OCI-LY7 (cell line): ENCODE results near the gene FBLN2. TPM values are rescaled to one million over a fixed set of nuclear protein-coding genes. Genes with fewer than 3 reads are reported as not detected.

Experiments used
- BruUV-seq: library from RNA; stranded (reverse); fragments of 400-500 nt; replicated peaks from 2 replicates; lab custom pipeline; 2021; lab: Mats Ljungman, UMichigan
- CTCF ChIA-PET: fragments of 300-600 bp; sonication (Branson Sonifier 250); formaldehyde crosslinking; loops from one replicate; lab custom pipeline; 2022; ENCODE audit warnings: antibody characterized with exemption; ENCODE audit not compliant: unreplicated experiment; lab: Charles Lee
- POLR2A ChIA-PET: fragments of 300-600 bp; sonication (Branson Sonifier 250); formaldehyde crosslinking; loops from one replicate; lab custom pipeline; 2022; ENCODE audit warnings: antibody characterized with exemption; lab: Charles Lee
- DNase-seq: peaks from one replicate; pipeline ENCODE4 v3.0.0-alpha.2; 2015; ENCODE audit warnings: low spot score
- H2AFZ ChIP-seq: fragments of 200-600 bp; sonication (generic), shearing (Covaris generic); 2 replicates; pipeline ENCODE4 v1.6.1; 2014; ENCODE audit warnings: mild to moderate bottlenecking, antibody characterized with exemption, low read length, moderate library complexity
- H3K27ac ChIP-seq: fragments of 200-600 bp; sonication (generic); 2 replicates; pipeline ENCODE4 v1.5.1; 2014; ENCODE audit warnings: mixed run types, low read depth, mild to moderate bottlenecking, moderate library complexity, low read length, inconsistent platforms; ENCODE audit not compliant: poor library complexity, severe bottlenecking
- H3K36me3 ChIP-seq: fragments of 200-600 bp; sonication (generic); 2 replicates; pipeline ENCODE4 v1.6.1; 2014; ENCODE audit warnings: mild to moderate bottlenecking, antibody characterized with exemption, low read length, moderate library complexity, mixed read lengths; ENCODE audit not compliant: insufficient read depth
- H3K4me1 ChIP-seq: fragments of 200-600 bp; sonication (generic); 2 replicates; pipeline ENCODE4 v1.5.1; 2014; ENCODE audit warnings: mild to moderate bottlenecking, low read length; ENCODE audit not compliant: insufficient read depth, poor library complexity, severe bottlenecking
- H3K4me2 ChIP-seq: fragments of 200-600 bp; sonication (generic); 2 replicates; pipeline ENCODE4 v1.6.1; 2014; ENCODE audit warnings: mild to moderate bottlenecking, low read length
- H3K4me3 ChIP-seq: fragments of 200-600 bp; sonication (generic); 2 replicates; pipeline ENCODE4 v1.5.1; 2014; ENCODE audit warnings: mild to moderate bottlenecking, low read depth, low read length; ENCODE audit not compliant: poor library complexity, severe bottlenecking
- H3K79me2 ChIP-seq: fragments of 200-600 bp; sonication (generic); 2 replicates; pipeline ENCODE4 v1.6.1; 2016; ENCODE audit warnings: low read depth, mild to moderate bottlenecking, low read length, moderate library complexity, mixed read lengths; ENCODE audit not compliant: insufficient read depth
- H3K9me2 ChIP-seq: fragments of 200-600 bp; sonication (generic); 2 replicates; pipeline ENCODE4 v1.6.1; 2016; ENCODE audit warnings: mild to moderate bottlenecking, low read length, mixed read lengths; ENCODE audit not compliant: insufficient read depth
- H3K9me3 ChIP-seq: fragments of 200-600 bp; sonication (generic); 2 replicates; pipeline ENCODE4 v1.6.1; 2014; ENCODE audit warnings: mild to moderate bottlenecking, mixed run types, low read length, mixed read lengths
- H4K20me1 ChIP-seq: fragments of 200-600 bp; sonication (generic); 2 replicates; pipeline ENCODE4 v1.6.1; 2014; ENCODE audit warnings: mild to moderate bottlenecking, antibody characterized with exemption, low read length, moderate library complexity, mixed read lengths; ENCODE audit not compliant: insufficient read depth
- CTCF ChIP-seq: fragments of 200-600 bp; sonication (generic); conservative IDR thresholded peaks from 2 replicates; pipeline ENCODE4 v1.5.1; 2014; ENCODE audit warnings: mild to moderate bottlenecking, antibody characterized with exemption, low read length, moderate library complexity, mixed read lengths
- EZH2phosphoT487 ChIP-seq: fragments of 200-600 bp; sonication (generic); IDR thresholded peaks from 2 replicates; pipeline ENCODE4 v1.6.1; 2018; ENCODE audit warnings: low read depth, borderline replicate concordance, mild to moderate bottlenecking, mixed run types, antibody characterized with exemption, low read length, moderate library complexity, mixed read lengths
- intact Hi-C: fragments of 100-400 bp; cut with micrococcal nuclease; formaldehyde crosslinking; loops from one replicate; pipeline ENCODE4 v1.10.0; 2022; ENCODE audit not compliant: unreplicated experiment
- total RNA-seq, 2 experiments: library from RNA; depleted of rRNA in 1 of 2; stranded (reverse); fragments of >200 nt in 1 of 2; shearing (Covaris generic) in 1 of 2; gene quantifications; 2 replicates each; pipeline ENCODE4 v1.2.3, GENCODE V29; 2014 to 2022

Gene FBLN2
- total RNA-seq, 2 experiments from 2014 or later, result not detected

- Histone ChIP-seq H3K4me2 (no peak overlapping the region), H3K79me2 (no peaks in the 10 kb centered on the region), H3K27ac (no peak overlapping the region), H4K20me1 (no peaks in the 10 kb centered on the region), H3K9me3 (no peaks in the 10 kb centered on the region), H3K9me2 (no peaks in the 10 kb centered on the region), H3K4me3 (no peak overlapping the region), H3K36me3 (no peaks in the 10 kb centered on the region), H2AFZ (no peak overlapping the region), H3K4me1 (no peaks in the 10 kb centered on the region)
- CTCF ChIA-PET, result interaction anchor here (2.0 kb wide), 1 partner anchor 150 kb away, joined by 5 read pairs; no protein-coding TSS in a partner anchor
- POLR2A ChIA-PET, result interaction anchor here (0.6 kb wide), 1 partner anchor 452 kb away, joined by 3 read pairs; no protein-coding TSS in a partner anchor
- intact Hi-C loops, result no loop called here
- BruUV-seq, result no TSS peak
- no peak for DNase-seq
- TF ChIP-seq CTCF (no peak), EZH2phosphoT487 (no peak)
Observed at GRCh38 chr3:13645801-13646637, 97.1 kb downstream of the FBLN2 start.

DNA sequence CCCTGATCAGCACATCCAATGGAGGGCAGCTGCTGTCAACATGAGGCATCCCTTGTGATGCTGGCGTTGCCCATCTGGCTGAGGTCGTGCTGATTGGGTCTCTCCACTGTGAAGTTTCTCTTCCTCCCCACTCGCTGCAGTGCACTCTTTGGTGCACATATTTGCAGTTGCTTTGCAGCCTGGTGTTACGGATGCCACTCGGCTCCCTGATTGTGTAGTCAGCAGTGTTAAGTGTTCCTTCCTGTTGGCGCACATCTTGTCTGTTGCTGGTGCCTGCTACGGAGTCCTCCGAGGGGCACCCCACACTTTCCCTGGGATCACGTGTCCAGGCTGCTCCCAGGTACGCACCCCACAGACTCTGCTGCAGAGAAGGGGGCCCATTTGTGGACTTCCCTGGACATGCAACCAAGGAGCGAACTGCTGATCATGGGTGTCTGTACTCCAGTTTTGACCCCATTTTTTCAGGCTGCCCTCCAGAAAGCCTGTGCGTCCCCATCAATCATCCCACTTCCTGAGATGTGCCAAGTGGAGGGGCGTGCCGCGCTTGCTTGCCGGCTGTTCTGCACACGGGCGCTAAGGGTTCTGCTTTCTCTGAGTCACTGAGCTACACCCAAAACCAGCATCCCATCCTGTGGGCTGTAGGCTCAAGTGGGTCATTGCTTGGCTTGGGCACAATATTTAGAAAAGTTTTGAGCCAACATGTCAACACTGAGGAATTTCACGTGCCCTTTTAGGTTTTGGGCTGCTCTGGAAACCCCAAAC, 98.6 kb downstream of the FBLN2 start:
- Histone ChIP-seq H3K4me1 (no peaks in the 10 kb centered on the region), H3K9me2 (no peaks in the 10 kb centered on the region), H3K36me3 (no peaks in the 10 kb centered on the region), H4K20me1 (no peaks in the 10 kb centered on the region), H3K4me2 (no peak overlapping the region), H3K27ac (no peak overlapping the region), H3K9me3 (no peaks in the 10 kb centered on the region), H2AFZ (no peak overlapping the region), H3K4me3 (no peak overlapping the region), H3K79me2 (no peaks in the 10 kb centered on the region)
- POLR2A ChIA-PET, result interaction anchor here (0.6 kb wide), 1 partner anchor 10 kb away, joined by 3 read pairs; no protein-coding TSS in a partner anchor
- no peak for TF ChIP-seq EZH2phosphoT487
- DNase-seq, result no peak
- intact Hi-C loops, result loop anchor here (1.0 kb wide), 2 partner anchors 147 to 151 kb away; no protein-coding TSS in a partner anchor
- no TSS peak for BruUV-seq
- CTCF ChIA-PET, result interaction anchor here (0.6 to 2.0 kb wide), 6 partner anchors 23 to 707 kb away, joined by 3 to 5 read pairs (median 4); no protein-coding TSS in a partner anchor
